ENCODE data around the gene DCTN3. TPM values are rescaled to one million over a fixed set of nuclear protein-coding genes. Genes with fewer than 3 reads are reported as not detected.

The DCTN3 gene
- total RNA-seq, 6 experiments from 2014 or later = 150 to 176 (median 161) TPM

DNA sequence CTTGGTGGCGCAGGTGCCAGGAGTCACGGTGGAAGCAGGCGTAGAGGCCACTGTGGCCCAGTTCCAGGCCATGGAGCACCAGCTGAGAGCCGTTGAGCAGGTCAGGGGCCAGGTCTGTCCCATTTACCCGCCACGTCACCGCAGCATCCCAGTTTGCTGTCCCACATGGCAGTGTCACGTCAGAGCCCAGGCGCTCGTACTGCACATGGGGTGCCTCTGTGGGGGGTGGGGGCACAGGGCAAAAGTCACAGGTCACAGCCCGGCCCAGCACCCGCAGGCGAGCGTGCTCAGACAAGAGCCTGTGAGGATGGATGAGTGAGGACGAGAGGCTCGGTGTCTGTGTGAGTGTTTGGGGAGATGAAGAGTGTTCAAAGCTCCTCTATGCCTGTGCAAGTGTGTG is 55.7 kb downstream of the DCTN3 start:
- H3K27ac Mint-ChIP-seq = no peak overlapping the region
- H3K4me1 Mint-ChIP-seq (ENCODE audit: low read depth) = peaks cover 7% of the 10 kb centered on the region
- H3K36me3 Mint-ChIP-seq (ENCODE audit: low read depth) = peaks cover 4% of the 10 kb centered on the region; the same call in 1 of the 2 replicates
- H3K9me3 Mint-ChIP-seq = 0 out of 2 replicates have a peak, but pooled peaks cover 3% of the 10 kb centered on the region
- H3K4me3 Mint-ChIP-seq = no peak overlapping the region
- no peak for TF ChIP-seq CTCF (IDR thresholded peaks at IDR 0.05)
- peaks cover 47% of the 10 kb centered on the region for H3K27me3 Mint-ChIP-seq (ENCODE audit: insufficient read depth)
- no peak for DNase-seq

Other genes with a start within 250 kb of the DCTN3 start
- gene MYORG, start 243.6 kb downstream of the DCTN3 start, total RNA-seq (2021; fragmentation: NEBNext Ultra II Directional; extraction: Animal tissue kit (Norgen Biotek cat#: 25700)) = 1 to 10 TPM in 5 of 6 experiments, under 1 TPM in 1; 0.96 to 2.2 (median 1.4) TPM
- gene FAM219A, start 161.9 kb downstream of the DCTN3 start, total RNA-seq (2021; fragmentation: NEBNext Ultra II Directional; extraction: Animal tissue kit (Norgen Biotek cat#: 25700)) = 10 to 100 TPM; 21.6 to 23.6 (median 22.6) TPM
- gene DNAI1, start 161.7 kb downstream of the DCTN3 start, total RNA-seq (2021; fragmentation: NEBNext Ultra II Directional; extraction: Animal tissue kit (Norgen Biotek cat#: 25700)) = not detected
- gene ENHO, start 97.5 kb downstream of the DCTN3 start, total RNA-seq (2021; fragmentation: NEBNext Ultra II Directional; extraction: Animal tissue kit (Norgen Biotek cat#: 25700)) = under 1 TPM in 2 of 6 experiments, not detected in 4; 0.19 to 0.57 TPM
- gene CNTFR, start 30.8 kb downstream of the DCTN3 start, total RNA-seq (2021; fragmentation: NEBNext Ultra II Directional; extraction: Animal tissue kit (Norgen Biotek cat#: 25700)) = not detected
- gene RPP25L, start 8.4 kb downstream of the DCTN3 start, total RNA-seq (2021; fragmentation: NEBNext Ultra II Directional; extraction: Animal tissue kit (Norgen Biotek cat#: 25700)) = 10 to 100 TPM; 16.1 to 22.0 (median 19.6) TPM
- gene ARID3C, start 8.6 kb upstream of the DCTN3 start, total RNA-seq (2021; fragmentation: NEBNext Ultra II Directional; extraction: Animal tissue kit (Norgen Biotek cat#: 25700)) = under 1 TPM in 2 of 6 experiments, not detected in 4; 0.14 to 0.17 TPM
- 100 to 1,000 TPM; 126 to 148 (median 138) TPM for gene SIGMAR1, start 17.3 kb upstream of the DCTN3 start, total RNA-seq (2021; fragmentation: NEBNext Ultra II Directional; extraction: Animal tissue kit (Norgen Biotek cat#: 25700))
- gene GALT, start 26.2 kb upstream of the DCTN3 start, total RNA-seq (2021; fragmentation: NEBNext Ultra II Directional; extraction: Animal tissue kit (Norgen Biotek cat#: 25700)) = 10 to 100 TPM; 20.5 to 27.4 (median 22.0) TPM
- 10 to 100 TPM; 20.9 to 26.3 (median 23.6) TPM for gene IL11RA, start 31.7 kb upstream of the DCTN3 start, total RNA-seq (2021; fragmentation: NEBNext Ultra II Directional; extraction: Animal tissue kit (Norgen Biotek cat#: 25700))
- gene CCL27, start 42.2 kb upstream of the DCTN3 start, total RNA-seq (2021; fragmentation: NEBNext Ultra II Directional; extraction: Animal tissue kit (Norgen Biotek cat#: 25700)) = under 1 TPM in 1 of 6 experiments, not detected in 5; 0.88 TPM
- not detected for gene CCL19, start 70.8 kb upstream of the DCTN3 start, total RNA-seq (2021; fragmentation: NEBNext Ultra II Directional; extraction: Animal tissue kit (Norgen Biotek cat#: 25700))
- gene CCL21, start 89.6 kb upstream of the DCTN3 start, total RNA-seq (2021; fragmentation: NEBNext Ultra II Directional; extraction: Animal tissue kit (Norgen Biotek cat#: 25700)) = not detected